ENCODE measurements around the gene TBC1D17.
A peak's percentile ranks its signal among the peaks of the same experiment; 100 is the strongest.

Gene TBC1D17

GRCh38 chr19:49933643-49934042, 56.1 kb downstream of the TBC1D17 start:
- DNase-seq (ENCODE audit: low read depth in 1 of 2, low spot score in 1 of 2): no peak

DNA sequence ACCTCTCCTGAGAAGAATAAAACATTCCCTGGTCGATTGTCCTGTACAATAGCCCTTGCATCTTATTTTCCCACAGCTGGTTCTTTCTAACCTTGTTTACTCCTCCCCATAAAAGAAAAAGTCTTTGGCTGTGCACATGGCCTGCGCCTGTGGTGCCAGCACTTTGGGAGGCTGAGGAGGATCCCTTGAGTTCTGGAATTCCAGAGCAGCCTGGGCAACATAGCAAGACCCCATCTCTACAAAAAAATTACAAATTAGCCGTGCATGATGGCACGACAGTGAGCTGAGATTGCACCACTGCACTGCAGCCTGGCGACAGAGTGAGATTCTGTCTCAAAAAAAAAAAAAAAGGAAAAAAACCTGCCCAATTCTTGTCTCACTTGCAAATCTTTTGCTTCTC, 59.0 kb downstream of the TBC1D17 start:
- DNase-seq (ENCODE audit: low read depth in 1 of 2, low spot score in 1 of 2): no peak

DNA sequence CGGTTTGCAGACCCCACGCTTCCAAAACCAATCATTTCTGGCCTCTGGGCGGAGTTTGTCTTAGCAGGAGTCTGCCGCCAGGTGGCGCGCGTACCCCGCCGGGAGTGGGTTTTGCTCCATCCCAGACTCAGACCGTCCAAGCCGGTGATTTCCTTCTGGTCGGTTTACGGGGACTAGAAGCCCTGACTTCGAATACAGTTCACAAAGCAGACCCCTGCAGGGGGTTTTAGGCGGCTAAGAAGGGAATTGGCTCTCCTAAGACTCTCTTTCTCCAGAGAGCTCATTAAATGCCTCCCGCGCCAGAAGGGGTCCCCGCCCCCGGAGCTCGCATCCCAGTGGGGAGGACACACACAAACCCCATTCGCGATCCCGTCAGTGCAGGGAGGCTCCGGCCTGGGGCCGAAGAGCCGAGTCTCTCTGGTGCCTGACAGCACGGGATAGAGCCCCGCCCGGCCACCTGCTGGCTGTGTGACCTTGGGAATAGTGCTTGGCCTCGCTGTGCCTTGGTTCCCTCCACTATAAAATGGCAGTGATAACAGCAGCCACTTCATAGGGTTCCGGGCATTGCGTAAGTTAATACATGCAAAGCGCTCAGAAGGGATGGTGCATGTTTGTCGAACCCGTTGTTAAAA, 60.4 kb downstream of the TBC1D17 start:
- peak; percentile 61 to 66 for DNase-seq (ENCODE audit: low read depth in 1 of 2, low spot score in 1 of 2)

All from stimulated activated CD4-positive, alpha-beta T cell treated with anti-CD3 and anti-CD28 coated beads, Interleukin-15, amount 100 ng/mL, for 1 hour (primary cell).